Astrocyte (in vitro differentiated cells and primary cell): ENCODE data around the gene C7orf57. TPM values are rescaled to one million over a fixed set of nuclear protein-coding genes. Genes with fewer than 3 reads are reported as not detected.

ENCODE experiments used
- DNase-seq: peaks from one replicate; pipeline ENCODE4 v3.0.0-alpha.2; 2010; ENCODE audit warnings: low read depth
- FAIRE-seq: peaks from 2 replicates; lab custom pipeline; 2011; peaks lifted over from hg19 to GRCh38; lab: Jason Lieb, UNC
- H2AFZ ChIP-seq: 2 replicates; pipeline ENCODE4 v1.6.0; 2012; ENCODE audit warnings: low read depth, low read length, inconsistent platforms
- H3K27ac ChIP-seq: 2 replicates; pipeline ENCODE4 v1.5.1; 2011; ENCODE audit warnings: low read depth, low read length, inconsistent platforms
- H3K27me3 ChIP-seq: 2 replicates; pipeline ENCODE4 v1.6.0; 2011; ENCODE audit warnings: low read length, inconsistent platforms; ENCODE audit not compliant: insufficient read depth
- H3K36me3 ChIP-seq: 2 replicates; pipeline ENCODE4 v1.5.1; 2011; ENCODE audit warnings: low read length, inconsistent platforms; ENCODE audit not compliant: insufficient read depth
- H3K4me1 ChIP-seq: 2 replicates; pipeline ENCODE4 v1.5.1; 2011; ENCODE audit warnings: low read length, inconsistent platforms; ENCODE audit not compliant: insufficient read depth
- H3K4me2 ChIP-seq: 2 replicates; pipeline ENCODE4 v1.6.0; 2012; ENCODE audit warnings: low read length, inconsistent platforms
- H3K4me3 ChIP-seq: 2 replicates; pipeline ENCODE4 v1.5.1; 2011; ENCODE audit warnings: low read depth, mild to moderate bottlenecking, low read length, inconsistent platforms; ENCODE audit not compliant: insufficient read depth
- H3K79me2 ChIP-seq: 2 replicates; pipeline ENCODE4 v1.6.0; 2012; ENCODE audit warnings: mild to moderate bottlenecking, low read length, inconsistent platforms; ENCODE audit not compliant: insufficient read depth
- H3K9ac ChIP-seq: 2 replicates; pipeline ENCODE4 v1.6.0; 2012; ENCODE audit warnings: mild to moderate bottlenecking, low read length, inconsistent platforms
- H3K9me3 ChIP-seq: 2 replicates; pipeline ENCODE4 v1.5.1; 2012; ENCODE audit warnings: low read depth, mild to moderate bottlenecking, low read length, inconsistent platforms; ENCODE audit not compliant: insufficient read depth
- H4K20me1 ChIP-seq: 2 replicates; pipeline ENCODE4 v1.6.0; 2012; ENCODE audit warnings: low read length, inconsistent platforms; ENCODE audit not compliant: insufficient read depth
- H3K27ac Mint-ChIP-seq: one replicate; pipeline ENCODE4 v1.8.0; 2021; ENCODE audit warnings: mild to moderate bottlenecking, mixed read lengths; ENCODE audit not compliant: unreplicated experiment
- H3K27me3 Mint-ChIP-seq: one replicate; pipeline ENCODE4 v1.8.0; 2021; ENCODE audit warnings: low read depth, mixed read lengths; ENCODE audit not compliant: unreplicated experiment
- H3K36me3 Mint-ChIP-seq: one replicate; pipeline ENCODE4 v1.8.0; 2021; ENCODE audit warnings: low read depth, mixed read lengths; ENCODE audit not compliant: unreplicated experiment
- H3K4me1 Mint-ChIP-seq: one replicate; pipeline ENCODE4 v1.8.0; 2021; ENCODE audit warnings: low read depth, mixed read lengths; ENCODE audit not compliant: unreplicated experiment
- H3K4me3 Mint-ChIP-seq: one replicate; pipeline ENCODE4 v1.8.0; 2021; ENCODE audit warnings: mild to moderate bottlenecking, moderate library complexity, mixed read lengths; ENCODE audit not compliant: unreplicated experiment
- H3K9me3 Mint-ChIP-seq: one replicate; pipeline ENCODE4 v1.8.0; 2021; ENCODE audit warnings: mild to moderate bottlenecking, mixed read lengths; ENCODE audit not compliant: unreplicated experiment
- EZH2 ChIP-seq: IDR thresholded peaks from 2 replicates; pipeline ENCODE4 v1.6.1; 2012; ENCODE audit warnings: mild to moderate bottlenecking, low read length, inconsistent platforms; ENCODE audit not compliant: insufficient read depth
- total RNA-seq: library from RNA; stranded (reverse); gene quantifications from 2 replicates; pipeline ENCODE4 v1.2.1, GENCODE V29; 2021
- TF ChIP-seq, protein P1 (sequence below): IDR thresholded peaks from 2 replicates; pipeline ENCODE4 v1.5.1; 2011; ENCODE audit warnings: low read depth, mild to moderate bottlenecking, inconsistent platforms, low read length, moderate library complexity; ENCODE audit not compliant: insufficient read depth

The C7orf57 gene
- total RNA-seq, 1 donor from 2014 or later, result not detected

DNA sequence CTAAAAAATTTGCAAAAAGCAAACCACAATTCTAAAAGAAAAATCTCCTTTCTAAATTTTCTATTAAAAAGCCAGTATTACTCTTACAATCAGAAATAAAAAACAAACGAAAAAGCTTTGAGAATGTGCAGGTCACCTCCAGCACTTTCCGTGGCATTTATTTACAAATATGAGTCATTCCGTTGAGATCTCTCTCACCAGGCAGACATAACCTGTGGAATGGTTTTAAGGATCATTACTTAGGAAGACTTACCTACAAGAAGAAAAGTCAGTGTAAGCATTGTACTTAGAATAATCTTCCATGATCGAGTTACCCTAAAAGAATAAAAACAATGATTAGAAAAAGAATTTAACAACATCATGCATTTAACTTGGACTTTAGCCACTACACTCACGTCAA is 9.7 kb upstream of the C7orf57 start:
- H3K4me3 ChIP-seq, result no peak overlapping the region
- H3K27ac Mint-ChIP-seq, result no peak overlapping the region
- no peaks in the 10 kb centered on the region for H3K4me1 Mint-ChIP-seq
- H3K9me3 ChIP-seq, result no peaks in the 10 kb centered on the region
- peaks cover 4% of the 10 kb centered on the region for H3K27me3 ChIP-seq
- no peaks in the 10 kb centered on the region for H3K27me3 Mint-ChIP-seq
- H3K79me2 ChIP-seq, result no peaks in the 10 kb centered on the region
- peaks cover 3% of the 10 kb centered on the region for H3K9me3 Mint-ChIP-seq
- H4K20me1 ChIP-seq, result no peaks in the 10 kb centered on the region
- H3K4me3 Mint-ChIP-seq, result no peak overlapping the region
- no peak for FAIRE-seq
- no peak overlapping the region for H2AFZ ChIP-seq
- no peaks in the 10 kb centered on the region for H3K36me3 Mint-ChIP-seq
- H3K4me1 ChIP-seq, result no peaks in the 10 kb centered on the region
- no peaks in the 10 kb centered on the region for H3K36me3 ChIP-seq
- no peak for TF ChIP-seq EZH2
- TF ChIP-seq, protein P1, sequence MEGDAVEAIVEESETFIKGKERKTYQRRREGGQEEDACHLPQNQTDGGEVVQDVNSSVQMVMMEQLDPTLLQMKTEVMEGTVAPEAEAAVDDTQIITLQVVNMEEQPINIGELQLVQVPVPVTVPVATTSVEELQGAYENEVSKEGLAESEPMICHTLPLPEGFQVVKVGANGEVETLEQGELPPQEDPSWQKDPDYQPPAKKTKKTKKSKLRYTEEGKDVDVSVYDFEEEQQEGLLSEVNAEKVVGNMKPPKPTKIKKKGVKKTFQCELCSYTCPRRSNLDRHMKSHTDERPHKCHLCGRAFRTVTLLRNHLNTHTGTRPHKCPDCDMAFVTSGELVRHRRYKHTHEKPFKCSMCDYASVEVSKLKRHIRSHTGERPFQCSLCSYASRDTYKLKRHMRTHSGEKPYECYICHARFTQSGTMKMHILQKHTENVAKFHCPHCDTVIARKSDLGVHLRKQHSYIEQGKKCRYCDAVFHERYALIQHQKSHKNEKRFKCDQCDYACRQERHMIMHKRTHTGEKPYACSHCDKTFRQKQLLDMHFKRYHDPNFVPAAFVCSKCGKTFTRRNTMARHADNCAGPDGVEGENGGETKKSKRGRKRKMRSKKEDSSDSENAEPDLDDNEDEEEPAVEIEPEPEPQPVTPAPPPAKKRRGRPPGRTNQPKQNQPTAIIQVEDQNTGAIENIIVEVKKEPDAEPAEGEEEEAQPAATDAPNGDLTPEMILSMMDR, result no peak
- H3K9ac ChIP-seq, result no peak overlapping the region
- no peak for DNase-seq
- no peak overlapping the region for H3K27ac ChIP-seq
- no peak overlapping the region for H3K4me2 ChIP-seq

- Histone ChIP-seq H3K79me2 (no peaks in the 10 kb centered on the region), H3K4me2 (no peak within 1 kb of the TSS), H3K36me3 (no peaks in the 10 kb centered on the region), H3K9me3 (no peaks in the 10 kb centered on the region), H4K20me1 (no peaks in the 10 kb centered on the region), H3K9ac (no peak within 1 kb of the TSS), H3K27me3 (no peaks in the 10 kb centered on the region), H3K4me3 (no peak within 1 kb of the TSS), H3K4me1 (no peaks in the 10 kb centered on the region), H3K27ac (no peak within 1 kb of the TSS), H2AFZ (no peak within 1 kb of the TSS)
- FAIRE-seq (no peak), DNase-seq (no peak)
- H3K4me3 Mint-ChIP-seq, result no peak within 1 kb of the TSS
- no peaks in the 10 kb centered on the region for H3K9me3 Mint-ChIP-seq
- H3K36me3 Mint-ChIP-seq, result no peaks in the 10 kb centered on the region
- TF ChIP-seq EZH2, result no peak
- TF ChIP-seq, protein P1, result no peak
- H3K27me3 Mint-ChIP-seq, result peaks cover 18% of the 10 kb centered on the region
- no peaks in the 10 kb centered on the region for H3K4me1 Mint-ChIP-seq
- no peak within 1 kb of the TSS for H3K27ac Mint-ChIP-seq
Measured at GRCh38 chr7:48028938-48029337, 6.4 kb upstream of the C7orf57 start, which contains the start of gene SUN3. SUN3 (minus strand) TSS chr7:48029107; CDS start chr7:48028938, 169 bp downstream.

DNA sequence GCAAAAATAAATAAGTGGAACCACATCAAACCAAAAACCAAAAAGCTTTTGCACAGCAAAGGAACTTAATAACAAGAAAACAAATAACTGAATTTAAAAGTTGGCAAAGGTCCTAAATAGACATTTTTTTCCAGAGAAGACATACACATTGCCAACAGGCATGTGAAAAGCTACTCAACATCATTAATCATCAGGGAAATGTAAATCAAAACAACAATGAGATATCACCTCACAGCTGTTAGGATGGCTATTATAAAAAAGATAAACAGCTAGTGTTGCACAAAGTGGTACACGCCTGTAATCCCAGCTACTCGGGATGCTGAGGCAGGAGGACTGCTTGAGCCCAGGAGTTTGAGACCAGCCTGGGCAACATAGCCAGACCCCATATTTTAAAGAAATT is 4.2 kb upstream of the C7orf57 start:
- Histone ChIP-seq H3K36me3 (no peaks in the 10 kb centered on the region), H4K20me1 (no peaks in the 10 kb centered on the region), H3K4me2 (no peak overlapping the region), H2AFZ (no peak overlapping the region), H3K79me2 (no peaks in the 10 kb centered on the region), H3K27me3 (peaks cover 5% of the 10 kb centered on the region), H3K27ac (no peak overlapping the region), H3K4me1 (peaks cover 7% of the 10 kb centered on the region), H3K4me3 (no peak overlapping the region), H3K9ac (no peak overlapping the region), H3K9me3 (no peaks in the 10 kb centered on the region)
- no peaks in the 10 kb centered on the region for H3K36me3 Mint-ChIP-seq
- TF ChIP-seq, protein P1, result no peak
- no peak for TF ChIP-seq EZH2
- H3K4me1 Mint-ChIP-seq, result no peaks in the 10 kb centered on the region
- FAIRE-seq (no peak), DNase-seq (no peak)
- no peak overlapping the region for H3K27ac Mint-ChIP-seq
- H3K4me3 Mint-ChIP-seq, result no peak overlapping the region
- peaks cover 33% of the 10 kb centered on the region for H3K27me3 Mint-ChIP-seq
- H3K9me3 Mint-ChIP-seq, result no peaks in the 10 kb centered on the region
